ENCODE results near the gene B4GALNT3.
A peak's percentile ranks its signal among the peaks of the same experiment; 100 is the strongest.

The B4GALNT3 gene

DNA sequence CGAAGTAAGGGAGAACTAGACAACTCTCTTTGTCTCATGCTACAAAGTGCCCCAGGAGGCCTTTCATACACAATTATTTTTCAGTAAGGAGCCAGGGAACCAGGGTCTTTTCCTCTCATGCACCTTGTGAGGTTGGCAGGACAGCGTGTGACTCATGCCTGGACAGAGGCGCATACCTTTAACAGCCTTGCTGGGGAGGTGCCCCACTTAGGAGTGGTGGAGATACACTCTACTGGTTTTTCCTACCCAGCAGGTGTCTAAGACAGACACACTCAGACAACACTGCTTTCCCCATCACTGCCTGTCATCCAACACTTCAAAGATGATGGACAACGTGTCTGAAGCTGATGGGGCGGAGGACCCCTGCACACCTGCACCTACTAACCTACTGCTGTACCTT, 49.1 kb downstream of the B4GALNT3 start:
- peak; percentile 17 for FAIRE-seq
- DNase-seq (ENCODE audit: low spot score): no peak

DNA sequence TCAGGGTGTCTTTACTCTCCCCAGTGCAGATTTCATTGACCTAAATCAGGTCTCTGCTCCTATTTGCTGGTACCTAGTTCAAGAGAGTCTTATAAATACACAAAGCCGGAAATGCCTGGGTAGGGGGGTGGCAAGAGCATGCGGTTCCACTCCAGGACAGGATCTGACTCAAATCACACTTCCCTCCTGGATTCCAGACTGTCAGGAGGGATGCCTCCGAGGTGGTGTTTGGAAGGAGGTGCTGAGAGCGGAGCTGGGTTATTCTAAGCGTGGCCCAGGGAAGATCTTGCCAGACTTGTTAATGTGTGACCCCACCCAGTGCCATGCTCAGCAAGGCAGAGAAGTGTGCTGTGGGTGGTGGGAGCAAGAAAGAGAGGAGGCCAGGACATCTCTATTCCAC, 49.8 kb downstream of the B4GALNT3 start:
- DNase-seq (ENCODE audit: low spot score) (peak; percentile 64), FAIRE-seq (peak; percentile 85)

DNA sequence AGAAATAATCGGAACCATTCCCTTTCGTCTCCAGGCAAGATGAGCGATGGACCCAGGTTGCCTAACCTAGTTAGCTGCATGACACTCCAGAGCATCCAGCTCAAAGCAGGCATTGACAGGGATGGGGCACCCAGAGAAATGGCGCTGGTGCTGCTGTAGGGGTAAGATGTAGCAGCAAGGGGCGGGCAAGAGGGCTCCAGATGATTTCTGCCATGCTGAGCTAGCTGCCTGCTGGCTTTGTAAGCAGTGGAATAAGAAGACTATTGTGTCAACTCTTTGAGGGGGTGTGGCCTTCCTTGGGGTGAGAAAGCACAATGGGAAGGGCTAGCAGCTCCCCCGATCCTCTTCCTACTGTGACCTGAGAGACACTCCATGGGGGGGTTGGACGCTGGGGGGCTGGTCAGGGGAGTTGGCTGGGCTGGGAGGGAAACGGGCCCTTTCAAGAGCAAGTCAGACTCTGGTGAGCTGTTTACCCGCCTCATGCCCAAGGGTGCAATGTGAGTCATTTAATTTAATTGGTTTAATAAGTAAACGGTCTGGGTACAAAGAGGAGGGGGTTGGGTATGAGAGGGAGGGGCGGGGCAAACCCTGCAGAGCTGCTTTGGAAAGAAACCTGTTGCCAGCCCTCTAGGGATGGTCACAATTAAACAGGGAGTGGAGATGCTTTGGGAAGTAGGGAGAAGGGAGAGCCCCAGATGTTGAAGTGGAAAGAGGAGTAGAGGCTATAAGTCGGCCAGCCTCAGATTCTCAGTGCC, 50.5 kb downstream of the B4GALNT3 start:
- DNase-seq (ENCODE audit: low spot score) (no peak), FAIRE-seq (no peak)

DNA sequence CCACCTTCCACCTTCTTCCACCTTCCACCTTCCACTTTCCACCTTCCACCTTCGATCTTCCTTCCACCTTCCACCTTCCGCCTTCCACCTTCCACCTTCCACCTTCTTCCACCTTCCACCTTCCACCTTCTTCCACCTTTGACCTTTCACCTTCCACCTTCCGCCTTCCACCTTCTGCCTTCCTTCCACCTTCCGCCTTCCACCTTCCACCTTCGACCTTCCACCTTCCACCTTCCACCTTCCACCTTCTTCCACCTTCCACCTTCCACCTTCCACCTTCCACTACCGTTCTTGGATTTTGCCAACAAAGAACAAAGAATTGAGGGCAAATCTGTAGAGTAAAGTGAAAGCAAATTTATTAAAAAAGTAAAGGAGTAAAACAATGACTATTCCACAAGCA, 53.2 kb downstream of the B4GALNT3 start:
- DNase-seq (ENCODE audit: low spot score) (no peak), FAIRE-seq (no peak)

DNA sequence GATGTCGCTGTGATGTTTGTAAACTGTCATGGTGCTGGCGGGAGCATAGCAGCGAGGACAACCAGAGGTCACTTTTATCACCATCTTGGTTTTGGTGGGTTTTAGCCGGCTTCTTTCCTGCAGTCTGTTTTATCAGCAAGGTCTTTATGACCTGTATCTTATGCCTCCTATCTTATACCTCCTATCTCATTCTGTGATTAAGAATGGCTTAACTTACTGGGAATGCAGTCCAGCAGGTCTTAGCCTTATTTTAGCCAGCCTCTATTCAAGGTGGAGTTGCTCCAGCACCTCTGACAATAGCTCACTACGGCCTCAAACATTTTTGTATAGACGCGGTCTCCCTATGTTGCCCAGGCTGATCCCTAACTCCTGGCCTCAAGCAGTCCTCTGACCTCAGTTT, 53.7 kb downstream of the B4GALNT3 start:
- no peak for DNase-seq (ENCODE audit: low spot score)
- FAIRE-seq: no peak

DNA sequence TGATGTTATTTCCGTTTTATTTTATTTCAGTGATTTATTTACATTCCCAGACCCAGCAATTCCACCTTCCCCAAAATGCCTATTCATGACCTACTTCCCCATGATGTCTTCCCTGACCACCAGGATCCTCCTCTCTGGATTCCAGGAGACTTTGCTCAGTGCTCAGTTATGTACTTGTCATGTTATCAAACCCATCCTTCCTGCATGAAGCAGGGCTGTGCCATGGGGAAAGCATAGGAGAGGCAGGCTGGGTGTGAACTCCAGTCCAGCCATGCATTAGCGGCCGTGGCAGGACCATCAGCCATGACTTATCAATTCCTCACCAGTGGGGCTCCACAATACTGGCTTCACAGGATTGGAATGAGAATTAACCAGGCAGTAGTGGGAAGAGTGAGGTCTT, 57.8 kb downstream of the B4GALNT3 start:
- no peak for FAIRE-seq

DNA sequence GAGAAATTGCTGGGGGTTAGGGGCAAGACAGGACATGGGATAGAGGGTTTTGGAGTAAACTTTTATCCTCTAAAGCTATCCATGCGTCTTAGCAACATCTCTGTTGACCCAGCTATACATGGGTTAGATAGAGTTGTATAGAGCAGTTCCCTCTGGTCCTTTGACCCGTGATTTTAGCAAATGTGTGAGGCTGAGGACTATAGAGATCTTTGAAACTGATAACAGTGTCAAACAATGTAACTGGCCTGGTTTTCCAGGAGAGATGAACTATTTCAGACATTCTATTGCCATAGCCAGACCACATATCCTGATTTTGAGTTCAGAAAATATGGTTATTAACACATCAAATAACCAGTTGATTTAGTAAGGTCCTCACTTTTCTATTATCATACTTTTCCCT, 60.4 kb downstream of the B4GALNT3 start:
- DNase-seq (ENCODE audit: low spot score) (no peak), FAIRE-seq (no peak)

More for the DNA sequence above, 57.8 kb downstream of the B4GALNT3 start:
- DNase-seq (ENCODE audit: low spot score): no peak

DNA sequence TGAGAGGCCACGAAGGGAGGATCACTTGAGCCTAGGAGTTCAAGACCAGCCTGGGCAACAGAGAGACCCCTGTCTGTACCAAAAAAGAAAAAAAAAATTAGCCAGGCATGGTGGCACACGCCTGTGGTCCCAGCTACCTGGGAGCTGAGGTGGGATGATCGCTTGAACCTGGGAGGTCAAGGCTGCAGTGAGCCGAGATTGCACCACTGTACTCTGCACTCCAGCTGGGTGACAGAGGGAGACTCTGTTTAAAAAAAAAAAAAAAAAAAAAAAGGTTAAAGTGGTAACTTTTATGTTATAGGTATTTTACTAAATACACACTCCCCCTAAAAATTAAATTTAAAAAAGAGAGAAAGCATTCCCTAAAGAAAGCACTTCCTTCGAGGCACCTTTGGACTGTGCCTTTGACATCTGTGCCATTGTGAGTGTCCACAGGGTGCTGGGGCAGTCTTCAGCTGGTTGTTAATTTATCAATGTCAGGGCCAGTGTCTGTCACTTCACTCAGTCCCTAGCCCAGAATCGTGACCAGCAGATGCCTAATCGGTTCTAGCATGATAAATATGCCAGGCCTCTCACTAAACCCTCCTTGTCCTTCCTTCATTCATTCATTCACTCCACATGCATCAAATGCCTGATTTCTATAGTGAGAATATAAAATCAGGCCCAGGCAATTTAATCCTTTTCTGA, 63.1 kb downstream of the B4GALNT3 start:
- no peak for DNase-seq (ENCODE audit: low spot score)
- FAIRE-seq: no peak

DNA sequence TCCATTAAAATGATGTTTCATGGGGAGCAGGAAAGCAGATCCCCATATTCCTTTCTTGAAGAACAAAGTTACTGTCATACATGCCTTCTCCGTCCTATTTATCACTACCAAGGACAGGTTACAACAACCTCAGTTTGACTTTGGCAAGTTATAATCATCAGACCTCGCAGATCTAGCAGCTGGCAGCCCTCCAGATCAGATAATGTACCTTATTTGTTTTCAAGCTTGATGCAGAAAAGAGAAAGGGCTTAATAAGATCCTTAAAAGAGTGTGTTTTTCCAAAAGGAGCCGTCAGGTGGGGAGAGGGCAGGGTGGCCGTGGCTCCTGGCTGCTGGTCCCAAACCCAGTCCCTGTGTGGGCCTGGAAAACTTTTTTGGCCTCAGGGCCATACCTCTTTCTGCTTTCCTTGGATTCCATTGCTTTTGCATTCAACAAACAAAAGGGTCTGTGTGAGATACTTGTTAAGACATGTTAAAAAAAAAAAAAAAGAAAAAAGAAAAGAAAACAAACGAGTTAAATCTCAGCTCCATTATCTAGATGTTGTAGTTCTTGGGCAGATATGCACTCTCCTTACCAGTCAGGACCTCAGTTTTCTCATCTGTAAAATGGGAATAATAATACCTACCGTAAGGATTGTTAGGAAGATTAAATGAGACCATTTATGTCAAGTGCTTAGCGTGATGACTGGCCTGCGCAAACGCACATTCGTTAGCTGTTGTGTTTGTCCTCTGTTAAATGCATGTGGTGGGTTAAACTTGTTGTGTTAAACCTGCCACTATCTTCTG, 64.6 kb downstream of the B4GALNT3 start:
- FAIRE-seq (no peak), DNase-seq (ENCODE audit: low spot score) (no peak)

DNA sequence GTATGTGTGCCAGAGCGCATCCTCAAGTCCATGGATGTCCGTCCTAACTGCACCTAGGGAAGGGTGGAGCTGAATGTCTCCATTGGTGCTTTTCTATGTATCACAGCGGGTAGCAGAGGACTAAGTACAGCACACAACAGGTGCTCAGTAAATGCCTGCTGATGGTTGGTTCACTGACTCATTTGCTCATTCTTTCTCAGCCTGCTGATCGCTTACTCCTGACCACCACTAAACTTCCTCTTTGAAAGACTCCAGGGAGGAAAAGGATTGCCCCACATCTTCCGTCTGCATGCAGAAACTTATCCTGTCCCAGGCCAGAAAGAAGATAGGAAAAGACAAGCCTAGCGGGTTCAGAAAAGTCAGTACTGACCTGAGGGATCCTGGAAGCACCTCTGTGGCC, 66.3 kb downstream of the B4GALNT3 start:
- DNase-seq (ENCODE audit: low spot score) (no peak), FAIRE-seq (no peak)

DNA sequence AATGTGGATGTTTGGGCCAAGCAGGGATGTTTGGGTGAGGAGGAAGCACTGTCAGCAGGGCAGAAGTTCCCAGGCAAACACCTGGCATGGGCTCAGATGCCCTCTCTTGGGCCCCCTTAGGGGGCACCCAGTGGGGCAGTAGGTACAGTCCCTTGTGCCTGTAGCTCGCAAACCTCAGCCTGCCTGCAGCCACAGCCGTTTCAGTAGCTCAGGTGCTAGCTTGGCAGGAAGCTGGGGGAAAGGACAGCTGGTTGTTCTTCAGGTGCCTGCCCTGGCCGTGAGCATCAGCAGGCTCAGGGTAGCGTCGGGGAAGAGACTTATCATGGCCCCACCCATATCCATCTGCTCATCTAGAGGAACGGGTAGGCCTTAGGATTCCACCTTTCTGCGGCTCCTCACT, 67.5 kb downstream of the B4GALNT3 start:
- no peak for DNase-seq (ENCODE audit: low spot score)
- FAIRE-seq: no peak

DNA sequence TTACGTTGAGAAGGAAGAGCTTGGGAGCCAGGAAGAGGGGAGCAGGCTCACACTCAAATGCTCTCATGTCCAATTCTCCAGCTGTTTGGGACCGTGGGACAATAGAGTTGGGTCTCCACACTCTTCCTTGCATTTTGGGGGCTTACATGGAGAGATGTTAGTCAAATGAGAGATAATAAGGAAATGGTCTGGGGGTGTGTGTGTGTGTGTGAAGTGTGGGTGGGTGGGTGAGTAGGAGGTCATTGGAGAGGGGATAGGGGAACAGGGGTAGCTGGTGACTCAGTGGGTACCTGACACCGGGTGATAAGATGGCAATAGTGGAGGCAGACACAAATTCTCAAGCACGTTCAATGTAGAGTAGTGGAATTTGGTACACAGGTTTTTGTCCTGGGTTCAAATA, 68.0 kb downstream of the B4GALNT3 start:
- FAIRE-seq (no peak), DNase-seq (ENCODE audit: low spot score) (no peak)

DNA sequence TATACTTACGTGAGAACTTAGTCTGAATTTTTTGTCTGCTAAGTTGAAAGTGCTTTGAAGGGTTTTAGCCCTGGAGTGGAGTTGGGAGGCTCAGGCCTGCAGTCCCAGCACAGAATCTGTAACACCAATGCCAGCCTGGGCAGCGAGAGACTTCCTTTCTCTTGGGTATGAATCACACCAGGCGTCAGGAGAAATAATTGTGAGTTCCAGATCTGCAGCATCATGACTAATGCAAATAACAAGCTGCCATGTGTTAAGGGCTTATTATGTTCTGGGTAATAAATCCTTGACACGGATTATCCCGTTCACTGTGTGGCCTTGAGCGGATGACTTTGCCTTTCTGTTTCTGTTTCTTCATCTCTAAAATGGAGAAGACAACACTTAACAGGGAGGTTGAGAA, 70.6 kb downstream of the B4GALNT3 start:
- DNase-seq (ENCODE audit: low spot score) (no peak), FAIRE-seq (no peak)

DNA sequence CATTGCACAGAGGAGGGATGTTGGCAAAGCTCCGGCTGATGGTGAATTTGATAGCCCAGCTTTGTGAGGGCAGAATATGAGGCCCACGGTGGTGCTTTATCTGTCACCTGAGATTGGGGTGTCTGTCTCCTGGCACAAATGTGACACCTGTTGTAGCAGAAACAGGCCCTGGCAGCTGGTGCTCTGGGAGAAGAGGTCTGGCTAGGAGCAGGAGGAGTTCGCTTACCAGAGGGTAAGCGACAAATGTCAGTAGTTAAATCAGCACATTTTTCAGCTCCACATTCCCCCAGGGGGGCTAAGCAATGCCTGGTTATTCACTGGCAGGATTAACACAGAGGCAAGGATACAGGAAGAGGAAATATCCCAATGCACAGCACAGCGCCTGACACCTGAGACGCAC, 71.1 kb downstream of the B4GALNT3 start:
- DNase-seq (ENCODE audit: low spot score) (no peak), FAIRE-seq (no peak)

DNA sequence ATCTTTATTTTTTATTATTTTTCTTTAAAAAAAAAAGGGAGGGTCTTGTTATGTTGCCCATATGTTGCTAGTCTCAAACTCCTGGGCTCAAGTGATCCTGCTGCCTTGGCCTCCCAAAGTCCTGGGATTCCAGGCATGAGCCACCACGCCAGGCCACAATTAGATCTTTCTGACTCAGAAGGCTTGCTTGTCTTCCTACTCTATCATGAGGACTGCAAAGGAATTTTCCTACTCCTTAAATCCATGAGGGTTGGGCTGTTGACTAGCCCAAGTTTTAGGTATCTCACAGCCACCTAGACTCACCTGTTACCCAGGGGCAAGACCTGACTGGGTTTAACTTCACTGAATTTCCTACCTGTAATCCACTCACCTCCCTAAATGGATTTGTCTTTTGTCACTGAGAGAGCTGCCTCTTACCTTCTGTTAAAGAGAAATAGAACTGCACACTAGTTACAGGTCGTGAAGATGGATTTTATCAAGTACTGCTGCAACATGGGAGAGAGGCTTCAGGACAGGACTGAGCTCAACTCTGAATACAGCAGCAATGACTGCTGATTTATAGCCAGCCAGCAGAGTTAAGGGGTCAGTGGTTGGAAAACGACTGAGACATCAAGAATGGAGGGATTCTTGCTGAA, 72.3 kb downstream of the B4GALNT3 start:
- FAIRE-seq: no peak
- DNase-seq (ENCODE audit: low spot score): no peak

DNA sequence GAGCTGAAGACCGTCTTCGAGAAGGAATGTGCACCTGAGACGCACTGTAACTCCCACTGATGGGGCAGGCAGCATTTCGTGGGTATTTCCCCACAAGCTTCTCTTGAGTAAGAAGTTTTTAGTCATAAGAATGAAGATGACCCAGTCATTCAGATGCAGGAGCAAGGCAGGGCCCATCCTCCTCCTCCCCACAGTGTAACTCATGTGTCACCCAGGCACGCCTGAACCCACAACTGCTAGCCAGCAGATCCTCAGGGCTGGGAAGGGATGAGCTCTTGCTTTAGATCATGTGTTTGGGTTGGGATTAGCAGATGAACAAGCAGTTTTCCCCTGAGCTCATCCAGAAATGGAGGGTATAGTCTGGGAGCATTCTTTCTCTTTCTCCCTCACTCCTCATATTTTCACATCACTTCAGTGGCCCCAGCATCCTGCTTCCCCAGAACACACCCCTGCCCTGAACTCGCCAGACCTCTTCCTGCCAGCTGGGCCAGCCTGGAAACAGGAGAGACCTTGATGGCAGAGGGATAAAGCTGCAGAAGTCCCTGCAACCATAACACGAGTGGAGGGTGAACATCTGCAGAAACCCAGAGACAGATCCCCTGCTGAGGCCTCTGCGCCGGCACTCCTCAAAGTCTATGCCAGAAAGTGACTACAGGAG, 73.3 kb downstream of the B4GALNT3 start:
- DNase-seq (ENCODE audit: low spot score): no peak
- FAIRE-seq: no peak

DNA sequence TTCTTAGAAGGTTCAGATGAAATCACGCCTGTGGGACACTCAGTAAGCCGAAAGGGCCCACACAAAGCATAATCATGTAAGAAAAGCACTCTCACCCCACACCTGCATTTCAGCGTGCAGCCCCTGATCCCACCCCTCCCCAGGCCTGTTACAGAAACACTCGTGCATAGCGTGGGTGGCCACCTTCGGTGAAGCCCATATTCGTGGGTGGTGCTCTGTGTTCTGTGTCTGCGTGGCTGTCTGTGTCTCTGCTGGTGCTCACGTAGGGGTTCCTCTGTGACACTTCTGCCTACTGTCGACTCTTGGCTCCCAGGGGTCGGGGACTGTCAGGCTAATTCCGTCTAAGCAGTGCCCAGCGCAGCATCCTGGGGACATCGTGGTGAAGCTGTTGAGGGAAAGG, 74.0 kb downstream of the B4GALNT3 start:
- FAIRE-seq (no peak), DNase-seq (ENCODE audit: low spot score) (no peak)

DNA sequence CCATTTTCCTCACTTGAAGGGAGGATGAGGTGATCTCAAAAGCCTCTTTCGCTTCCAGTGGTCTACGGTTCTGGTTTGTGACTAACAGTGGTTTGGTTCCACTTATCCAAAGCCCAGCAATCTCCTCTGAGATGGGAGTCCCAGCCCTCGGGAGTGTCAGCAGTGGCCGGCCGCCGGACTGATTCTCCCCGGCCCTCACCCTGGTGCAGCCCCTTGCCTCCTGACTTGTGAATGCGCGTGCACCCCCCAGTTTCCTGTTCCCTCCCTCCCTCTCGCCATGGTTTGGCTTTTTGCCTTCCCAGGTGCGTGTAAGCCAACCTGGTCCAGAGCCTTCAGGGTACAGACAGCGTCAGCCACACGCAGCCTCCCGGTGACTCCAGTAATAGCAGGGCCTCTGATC, 74.5 kb downstream of the B4GALNT3 start:
- FAIRE-seq: no peak

DNA sequence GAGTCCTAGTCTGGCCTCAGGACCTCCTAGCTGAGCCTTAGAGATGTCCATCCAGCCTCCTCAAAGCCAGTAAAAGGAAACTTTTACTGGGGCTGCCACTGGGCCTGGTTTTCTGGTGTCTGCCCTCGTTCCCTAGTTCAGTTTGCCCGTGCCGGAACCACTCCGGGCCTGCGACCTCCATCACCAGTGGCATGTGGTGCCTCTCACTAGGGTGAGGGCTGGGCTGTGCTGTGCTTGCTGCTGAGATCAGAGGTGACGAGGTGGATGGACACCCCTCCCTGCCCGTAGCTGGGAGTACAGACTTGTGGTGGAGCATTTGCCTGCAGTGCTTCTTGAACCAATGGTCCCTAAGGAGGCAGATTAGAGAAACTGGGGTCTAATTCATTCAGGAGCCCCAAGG, 75.7 kb downstream of the B4GALNT3 start:
- FAIRE-seq (no peak), DNase-seq (ENCODE audit: low spot score) (no peak)

More for the DNA sequence above, 74.5 kb downstream of the B4GALNT3 start:
- no peak for DNase-seq (ENCODE audit: low spot score)

DNA sequence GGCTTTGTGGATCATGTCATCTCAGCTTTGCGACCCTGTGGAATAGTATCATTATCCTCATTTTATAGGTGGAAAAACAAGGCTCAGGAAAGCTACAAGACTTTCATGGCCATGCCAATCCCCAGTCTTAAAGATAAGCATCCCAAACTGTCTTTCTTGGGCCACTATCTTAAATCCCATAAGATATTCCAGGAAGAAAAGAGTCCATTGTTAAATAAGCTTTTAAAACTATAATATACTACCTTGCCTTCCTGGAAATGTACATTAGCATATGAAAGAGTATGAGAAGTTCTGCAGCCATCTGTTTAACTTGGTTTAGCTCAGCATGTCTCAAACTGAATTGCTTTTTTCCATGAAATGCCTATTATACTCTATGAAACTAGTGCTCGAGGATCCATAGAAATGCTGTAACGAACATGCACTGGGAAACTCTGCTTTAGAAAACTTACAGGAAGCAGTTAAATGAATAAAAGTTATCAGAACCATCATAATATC, 77.1 kb downstream of the B4GALNT3 start:
- no peak for DNase-seq (ENCODE audit: low spot score)
- no peak for FAIRE-seq

DNA sequence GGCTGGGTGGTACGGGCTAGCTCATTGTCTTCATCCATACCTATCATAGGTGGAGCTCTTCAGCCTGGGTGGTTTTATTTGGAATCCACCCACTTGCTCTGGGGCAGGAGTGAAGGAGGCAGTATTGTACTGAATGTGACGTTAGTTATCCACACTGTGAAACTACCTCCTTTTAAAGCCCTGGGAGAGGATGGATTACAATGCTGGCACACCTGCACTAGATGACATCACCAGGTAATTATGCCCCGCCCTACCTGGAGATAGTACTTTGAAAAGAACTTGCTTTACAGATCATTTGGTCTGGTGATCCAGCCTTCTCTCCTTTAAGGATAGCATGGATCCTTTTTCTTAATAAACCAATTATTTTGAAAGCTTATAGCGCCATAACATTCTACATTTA, 78.0 kb downstream of the B4GALNT3 start:
- FAIRE-seq: no peak
- DNase-seq (ENCODE audit: low spot score): no peak
